ENCODE results near the gene WDR86.

Gene WDR86

GRCh38 chr7:151382079-151382885 lies 27.6 kb downstream of the WDR86 start:
- Histone ChIP-seq H3K9me3 (ENCODE audit: control insufficient read depth, low read length) (no peaks in the 10 kb centered on the region), H3K4me1 (peaks cover 37% of the 10 kb centered on the region), H3K4me2 (ENCODE audit: low read length) (no peak overlapping the region), H3K79me2 (no peaks in the 10 kb centered on the region), H3K4me3 (ENCODE audit: low read depth, low read length) (no peak overlapping the region), H3K9ac (no peak overlapping the region), H2AFZ (no peak overlapping the region), H3K27ac (no peak overlapping the region), H3K36me3 (ENCODE audit: control insufficient read depth, insufficient read depth, low read length) (no peaks in the 10 kb centered on the region), H3K27me3 (ENCODE audit: control insufficient read depth, insufficient read depth, low read length) (no peaks in the 10 kb centered on the region)
- no peak for TF ChIP-seq CTCF (IDR thresholded peaks at IDR 0.05)

DNA sequence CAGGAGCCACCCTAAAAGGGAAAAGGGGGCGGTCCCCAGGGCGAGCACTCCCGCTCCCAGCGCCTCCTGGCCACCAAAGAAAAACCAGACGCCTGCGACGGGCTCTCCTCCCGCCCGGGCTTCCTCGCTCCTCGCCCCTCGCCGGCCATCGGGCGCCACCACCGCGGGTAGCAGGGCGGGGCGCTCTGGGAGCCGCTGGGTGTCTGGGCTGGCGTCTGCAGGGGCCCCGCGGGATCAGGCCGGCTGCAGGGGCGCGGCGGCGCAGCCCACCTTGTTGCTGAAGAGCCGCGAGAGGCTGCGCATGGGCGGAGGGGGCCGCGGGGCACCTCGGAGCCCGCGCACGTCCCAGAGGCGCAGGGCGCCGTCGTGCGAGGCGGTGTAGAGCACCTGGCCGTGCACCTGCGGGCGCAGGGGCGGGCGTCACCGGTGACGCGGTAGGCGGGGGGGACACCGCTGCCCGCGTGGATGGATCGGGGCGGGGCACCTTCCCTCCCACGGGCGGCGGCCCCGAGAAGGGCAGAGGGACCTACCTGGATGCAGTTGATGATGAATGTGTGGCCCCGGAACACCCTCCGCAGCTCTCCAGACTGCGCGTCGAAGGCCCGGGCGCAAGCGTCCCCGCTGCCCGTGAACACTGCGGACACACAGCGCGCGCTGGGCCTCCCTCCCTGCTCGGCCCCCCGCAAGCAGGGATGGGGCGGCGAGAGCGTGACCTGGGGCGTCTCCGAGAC lies 28.3 kb downstream of the WDR86 start:
- no peaks in the 10 kb centered on the region for H3K79me2 ChIP-seq
- H3K4me1 ChIP-seq, result peaks cover 29% of the 10 kb centered on the region

GRCh38 chr7:151381098-151381347 lies 28.8 kb downstream of the WDR86 start:
- H3K9me3 ChIP-seq (ENCODE audit: control insufficient read depth, low read length), result no peaks in the 10 kb centered on the region
- no peak overlapping the region for H3K9ac ChIP-seq
- H3K4me3 ChIP-seq (ENCODE audit: low read depth, low read length), result no peak overlapping the region
- no peaks in the 10 kb centered on the region for H3K27me3 ChIP-seq (ENCODE audit: control insufficient read depth, insufficient read depth, low read length)
- H3K4me2 ChIP-seq (ENCODE audit: low read length), result no peak overlapping the region
- H3K4me1 ChIP-seq, result peaks cover 24% of the 10 kb centered on the region
- no peaks in the 10 kb centered on the region for H3K36me3 ChIP-seq (ENCODE audit: control insufficient read depth, insufficient read depth, low read length)
- no peak overlapping the region for H3K27ac ChIP-seq
- H3K79me2 ChIP-seq, result no peaks in the 10 kb centered on the region
- TF ChIP-seq CTCF (IDR thresholded peaks at IDR 0.05), result no peak
- H2AFZ ChIP-seq, result no peak overlapping the region

More for the DNA sequence above, 28.3 kb downstream of the WDR86 start:
- no peak for TF ChIP-seq CTCF (IDR thresholded peaks at IDR 0.05)
- Histone ChIP-seq H3K36me3 (ENCODE audit: control insufficient read depth, insufficient read depth, low read length) (no peaks in the 10 kb centered on the region), H2AFZ (no peak overlapping the region), H3K27me3 (ENCODE audit: control insufficient read depth, insufficient read depth, low read length) (no peaks in the 10 kb centered on the region), H3K4me3 (ENCODE audit: low read depth, low read length) (no peak overlapping the region), H3K4me2 (ENCODE audit: low read length) (no peak overlapping the region), H3K27ac (no peak overlapping the region), H3K9me3 (ENCODE audit: control insufficient read depth, low read length) (no peaks in the 10 kb centered on the region), H3K9ac (no peak overlapping the region)

- no peaks in the 10 kb centered on the region for H3K27me3 ChIP-seq (ENCODE audit: control insufficient read depth, insufficient read depth, low read length)
- no peaks in the 10 kb centered on the region for H3K9me3 ChIP-seq (ENCODE audit: control insufficient read depth, low read length)
- H3K79me2 ChIP-seq, result no peaks in the 10 kb centered on the region
- peaks cover 20% of the 10 kb centered on the region for H3K4me1 ChIP-seq
- H3K27ac ChIP-seq, result no peak overlapping the region
- TF ChIP-seq CTCF (IDR thresholded peaks at IDR 0.05), result no peak
- no peak overlapping the region for H3K4me2 ChIP-seq (ENCODE audit: low read length)
- no peak overlapping the region for H3K4me3 ChIP-seq (ENCODE audit: low read depth, low read length)
- no peak overlapping the region for H2AFZ ChIP-seq
- H3K9ac ChIP-seq, result no peak overlapping the region
- H3K36me3 ChIP-seq (ENCODE audit: control insufficient read depth, insufficient read depth, low read length), result no peaks in the 10 kb centered on the region
Measured at GRCh38 chr7:151380199-151381097, 29.4 kb downstream of the WDR86 start.

All from parathyroid adenoma (tissue), 2 donors.